NCI-H524 (cell line): ENCODE results near the gene ASZ1.
"Not testable (repeated sequence)": the region's sequence is repeated elsewhere in the genome, so short reads cannot be mapped to it uniquely, and the experiment has no call there.

Source experiments
- DNase-seq, 2 experiments: peaks; one replicate each; lab custom pipeline; 2025; lab: John Stamatoyannopoulos, UW

ASZ1 gene

GRCh38 chr7:117427258-117427701, at the start of gene ASZ1:
Gene ASZ1 (minus strand): TSS chr7:117427493. CDS start chr7:117427460, 33 bp downstream.
- no peak for DNase-seq

GRCh38 chr7:117476557-117477215, 49.4 kb upstream of the ASZ1 start:
- no peak for DNase-seq

- DNase-seq: no peak
Observed at GRCh38 chr7:117472335-117472734, 45.0 kb upstream of the ASZ1 start.

GRCh38 chr7:117470777-117471176, 43.5 kb upstream of the ASZ1 start:
- no peak for DNase-seq

GRCh38 chr7:117468174-117468573, 40.9 kb upstream of the ASZ1 start:
- no peak for DNase-seq

GRCh38 chr7:117460815-117461214, 33.5 kb upstream of the ASZ1 start:
- not testable (repeated sequence) for DNase-seq

- no peak for DNase-seq
Observed at GRCh38 chr7:117459735-117460134, 32.4 kb upstream of the ASZ1 start.

GRCh38 chr7:117458977-117459583, 31.8 kb upstream of the ASZ1 start:
- peak in 1 of 2 experiments; percentile 0 for DNase-seq

GRCh38 chr7:117448655-117449054, 21.4 kb upstream of the ASZ1 start:
- DNase-seq: no peak

GRCh38 chr7:117446220-117446815, 19.0 kb upstream of the ASZ1 start:
- no peak for DNase-seq

GRCh38 chr7:117445206-117445605, 17.9 kb upstream of the ASZ1 start:
- DNase-seq: no peak

GRCh38 chr7:117444646-117445045, 17.4 kb upstream of the ASZ1 start:
- no peak for DNase-seq

- DNase-seq: no peak
Observed at GRCh38 chr7:117435475-117436043, 8.3 kb upstream of the ASZ1 start.

GRCh38 chr7:117424090-117424829, 3.0 kb downstream of the ASZ1 start:
- peak in 1 of 2 experiments; percentile 2 for DNase-seq

- not testable (repeated sequence) for DNase-seq
Observed at GRCh38 chr7:117414591-117414990, 12.7 kb downstream of the ASZ1 start.

GRCh38 chr7:117412946-117413559, 14.2 kb downstream of the ASZ1 start:
- no peak for DNase-seq

- DNase-seq: no peak
Observed at GRCh38 chr7:117412390-117412789, 14.9 kb downstream of the ASZ1 start.

- no peak for DNase-seq
Observed at GRCh38 chr7:117411539-117411938, 15.8 kb downstream of the ASZ1 start.

- DNase-seq: peak; percentile 1 to 62
Observed at GRCh38 chr7:117408831-117409230, 18.5 kb downstream of the ASZ1 start.

- no peak for DNase-seq
Observed at GRCh38 chr7:117405519-117405918, 21.8 kb downstream of the ASZ1 start.

GRCh38 chr7:117403737-117404136, 23.6 kb downstream of the ASZ1 start:
- no peak for DNase-seq

GRCh38 chr7:117402109-117402508, 25.2 kb downstream of the ASZ1 start:
- DNase-seq: no peak
